Calu3 (cell line): ENCODE data around the gene SEMA3F. TPM values are rescaled to one million over a fixed set of nuclear protein-coding genes. Genes with fewer than 3 reads are reported as not detected.

Experiments
- BruUV-seq: library from RNA; stranded (reverse); fragments of 400-500 nt; replicated peaks from 2 replicates; lab custom pipeline; 2021; lab: Mats Ljungman, UMichigan
- CTCF ChIA-PET: fragments of 300-600 bp; sonication (Branson Sonifier 250); formaldehyde crosslinking; loops from one replicate; lab custom pipeline; 2022; ENCODE audit warnings: antibody characterized with exemption; lab: Charles Lee
- DNase-seq: peaks from one replicate; pipeline ENCODE4 v3.0.0; 2022
- H3K27ac Mint-ChIP-seq: one replicate; pipeline ENCODE4 v1.8.0; 2022; ENCODE audit warnings: mixed read lengths; ENCODE audit not compliant: unreplicated experiment
- H3K27me3 Mint-ChIP-seq: one replicate; pipeline ENCODE4 v1.8.0; 2022; ENCODE audit warnings: mixed read lengths; ENCODE audit not compliant: unreplicated experiment
- H3K36me3 Mint-ChIP-seq: one replicate; pipeline ENCODE4 v1.8.0; 2022; ENCODE audit warnings: mild to moderate bottlenecking, moderate library complexity, mixed read lengths; ENCODE audit not compliant: insufficient read depth, unreplicated experiment
- H3K4me1 Mint-ChIP-seq: one replicate; pipeline ENCODE4 v1.8.0; 2022; ENCODE audit warnings: mild to moderate bottlenecking, low read depth, mixed read lengths; ENCODE audit not compliant: unreplicated experiment
- H3K4me3 Mint-ChIP-seq: one replicate; pipeline ENCODE4 v1.8.0; 2022; ENCODE audit warnings: mild to moderate bottlenecking, low read depth, moderate library complexity, mixed read lengths; ENCODE audit not compliant: unreplicated experiment
- H3K9me3 Mint-ChIP-seq: one replicate; pipeline ENCODE4 v1.8.0; 2022; ENCODE audit warnings: low read depth, mixed read lengths; ENCODE audit not compliant: unreplicated experiment
- intact Hi-C: fragments of 100-400 bp; cut with micrococcal nuclease; formaldehyde crosslinking; loops from one replicate; pipeline ENCODE4 v1.10.0; 2022; ENCODE audit not compliant: unreplicated experiment
- total RNA-seq: library from RNA; stranded (reverse); gene quantifications from 2 replicates; pipeline ENCODE4 v1.2.3, GENCODE V29; 2022
- TF ChIP-seq, protein P1 (sequence below): fragments of 200-600 bp; IDR thresholded peaks from one replicate; pipeline ENCODE4 v1.8.0; 2022; ENCODE audit warnings: antibody characterized with exemption; ENCODE audit not compliant: unreplicated experiment

Gene SEMA3F
- total RNA-seq, 1 experiment from 2014 or later: 1.7 TPM

DNA sequence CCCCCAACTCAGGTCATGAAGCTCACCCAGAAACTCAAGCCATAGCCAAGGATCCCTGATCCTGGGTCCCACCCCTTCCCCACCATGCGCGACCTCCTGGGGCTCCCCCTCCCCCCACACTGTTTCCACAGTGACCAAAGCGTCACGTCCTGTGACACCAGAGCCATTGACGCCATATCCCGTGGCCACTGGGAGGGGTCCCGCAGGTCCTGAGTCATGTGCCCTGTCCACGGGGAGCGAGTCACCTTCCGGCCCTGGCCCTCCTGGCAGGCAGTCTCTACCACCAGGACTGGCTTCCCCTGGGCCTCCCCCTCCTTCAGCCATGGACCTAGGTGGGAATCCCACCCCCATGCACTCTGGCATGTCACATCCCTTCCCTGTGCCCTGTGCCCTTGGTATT lies 15.6 kb downstream of the SEMA3F start:
- CTCF ChIA-PET: no interaction called here
- DNase-seq: no peak
- Mint-ChIP-seq H3K4me1 (no peaks in the 10 kb centered on the region), H3K9me3 (no peaks in the 10 kb centered on the region), H3K36me3 (no peaks in the 10 kb centered on the region), H3K27ac (no peak overlapping the region), H3K4me3 (no peak overlapping the region), H3K27me3 (no peaks in the 10 kb centered on the region)
- intact Hi-C loops: no loop called here
- TF ChIP-seq, protein P1, sequence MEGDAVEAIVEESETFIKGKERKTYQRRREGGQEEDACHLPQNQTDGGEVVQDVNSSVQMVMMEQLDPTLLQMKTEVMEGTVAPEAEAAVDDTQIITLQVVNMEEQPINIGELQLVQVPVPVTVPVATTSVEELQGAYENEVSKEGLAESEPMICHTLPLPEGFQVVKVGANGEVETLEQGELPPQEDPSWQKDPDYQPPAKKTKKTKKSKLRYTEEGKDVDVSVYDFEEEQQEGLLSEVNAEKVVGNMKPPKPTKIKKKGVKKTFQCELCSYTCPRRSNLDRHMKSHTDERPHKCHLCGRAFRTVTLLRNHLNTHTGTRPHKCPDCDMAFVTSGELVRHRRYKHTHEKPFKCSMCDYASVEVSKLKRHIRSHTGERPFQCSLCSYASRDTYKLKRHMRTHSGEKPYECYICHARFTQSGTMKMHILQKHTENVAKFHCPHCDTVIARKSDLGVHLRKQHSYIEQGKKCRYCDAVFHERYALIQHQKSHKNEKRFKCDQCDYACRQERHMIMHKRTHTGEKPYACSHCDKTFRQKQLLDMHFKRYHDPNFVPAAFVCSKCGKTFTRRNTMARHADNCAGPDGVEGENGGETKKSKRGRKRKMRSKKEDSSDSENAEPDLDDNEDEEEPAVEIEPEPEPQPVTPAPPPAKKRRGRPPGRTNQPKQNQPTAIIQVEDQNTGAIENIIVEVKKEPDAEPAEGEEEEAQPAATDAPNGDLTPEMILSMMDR: no peak
- no TSS peak for BruUV-seq

DNA sequence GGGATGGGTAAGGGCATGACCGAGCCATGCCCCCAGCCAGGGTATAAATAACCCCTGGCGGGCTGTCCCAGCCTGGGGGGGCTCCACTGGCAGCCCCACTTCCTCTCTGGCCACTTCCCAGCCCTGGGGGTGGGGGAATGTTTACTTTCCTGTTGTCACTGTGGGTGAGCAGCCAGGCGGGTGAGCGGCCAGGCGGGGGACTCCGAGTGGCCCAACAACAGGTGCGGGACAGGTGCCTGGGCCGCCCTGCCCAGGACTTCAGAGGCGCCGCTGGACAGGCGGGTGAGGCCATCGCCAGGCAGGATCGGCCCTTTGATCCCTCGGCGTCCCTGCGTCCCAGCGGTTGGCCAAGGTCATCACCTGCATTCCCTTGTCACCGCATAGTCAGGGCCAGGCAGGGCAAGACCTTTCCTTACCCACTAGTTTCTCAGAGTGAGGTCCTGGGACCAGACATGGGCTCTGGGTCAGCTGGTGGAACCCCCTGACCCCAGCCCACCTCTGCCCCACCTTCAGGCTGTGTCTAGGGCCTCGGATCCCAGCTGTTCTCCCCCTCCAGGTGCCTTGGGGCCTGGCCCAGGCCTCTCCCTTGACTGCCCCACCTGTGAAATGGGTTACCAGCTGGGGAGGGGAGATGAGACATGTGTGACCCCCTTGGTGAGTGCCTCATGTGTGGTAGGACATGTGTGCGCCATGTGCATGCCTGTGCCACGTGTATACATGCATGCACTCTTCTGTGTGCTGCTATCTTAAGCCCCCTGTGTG lies 16.6 kb downstream of the SEMA3F start:
- peak; percentile 35 for DNase-seq
- CTCF ChIA-PET: no interaction called here
- Mint-ChIP-seq H3K36me3 (no peaks in the 10 kb centered on the region), H3K4me3 (no peak overlapping the region), H3K9me3 (no peaks in the 10 kb centered on the region), H3K4me1 (no peaks in the 10 kb centered on the region), H3K27ac (no peak overlapping the region), H3K27me3 (no peaks in the 10 kb centered on the region)
- BruUV-seq: no TSS peak
- TF ChIP-seq, protein P1: no peak
- intact Hi-C loops: no loop called here

DNA sequence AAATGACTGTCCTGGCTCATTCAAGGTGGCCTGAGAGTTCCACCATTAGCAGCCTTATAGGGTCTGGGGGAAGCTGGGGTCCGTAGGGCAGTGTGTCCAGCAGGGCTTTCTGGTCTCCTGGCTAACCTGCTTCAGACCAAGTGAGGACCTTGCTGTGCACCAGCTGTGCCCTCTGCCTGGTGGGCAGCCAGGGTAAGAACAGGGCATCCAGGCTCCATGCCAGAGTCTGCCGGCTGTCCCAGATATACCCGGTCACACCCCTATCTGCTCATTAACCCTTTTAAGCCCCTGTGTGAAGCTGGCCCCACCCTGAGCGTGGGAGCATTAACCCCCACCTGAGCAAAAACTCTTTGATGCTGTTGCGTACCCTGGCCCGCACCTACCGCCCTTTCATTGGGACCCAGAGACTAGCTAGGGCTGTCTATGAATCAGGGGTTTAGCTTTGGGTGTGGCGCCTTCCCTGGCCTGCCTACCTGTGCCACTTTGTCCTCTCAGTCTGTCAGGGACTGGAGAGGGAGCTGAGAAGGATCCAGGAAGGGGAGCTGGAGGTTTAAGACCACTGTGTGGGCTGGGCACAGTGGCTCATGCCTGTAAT lies 17.6 kb downstream of the SEMA3F start:
- CTCF ChIA-PET: interaction anchor here (1.0 kb wide), 1 partner anchor 9 kb away, joined by 3 read pairs; no protein-coding TSS in a partner anchor

DNA sequence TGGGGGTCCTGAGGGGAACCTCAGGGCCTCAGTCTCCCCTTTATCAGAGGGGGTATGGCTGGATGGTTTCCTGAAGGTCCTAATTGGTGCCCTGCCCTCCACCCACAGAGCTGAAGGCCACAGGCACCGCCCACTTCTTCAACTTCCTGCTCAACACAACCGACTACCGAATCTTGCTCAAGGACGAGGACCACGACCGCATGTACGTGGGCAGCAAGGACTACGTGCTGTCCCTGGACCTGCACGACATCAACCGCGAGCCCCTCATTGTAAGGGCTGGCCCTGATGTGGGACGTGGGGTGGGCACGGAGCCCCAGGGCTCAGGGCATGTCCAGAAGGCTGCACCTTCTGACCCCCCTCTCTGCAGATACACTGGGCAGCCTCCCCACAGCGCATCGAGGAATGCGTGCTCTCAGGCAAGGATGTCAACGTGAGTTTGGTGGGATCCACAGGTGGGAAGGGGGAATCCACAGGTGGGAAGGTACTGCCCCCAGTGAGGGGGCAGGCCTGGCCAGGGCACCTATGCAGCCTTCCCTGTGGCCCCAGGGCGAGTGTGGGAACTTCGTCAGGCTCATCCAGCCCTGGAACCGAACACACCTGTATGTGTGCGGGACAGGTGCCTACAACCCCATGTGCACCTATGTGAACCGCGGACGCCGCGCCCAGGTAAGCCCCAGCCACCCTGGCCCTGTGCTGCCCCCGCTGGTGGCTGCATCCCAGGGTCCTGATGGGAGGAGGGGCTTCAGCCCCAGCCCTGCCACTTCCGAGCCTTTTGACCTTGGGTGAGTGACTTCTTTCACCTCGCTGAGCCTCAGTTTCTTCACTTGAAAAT lies 18.8 kb downstream of the SEMA3F start:
- H3K36me3 Mint-ChIP-seq: no peaks in the 10 kb centered on the region
- CTCF ChIA-PET: no interaction called here
- no peaks in the 10 kb centered on the region for H3K9me3 Mint-ChIP-seq
- TF ChIP-seq, protein P1: no peak
- H3K27me3 Mint-ChIP-seq: no peaks in the 10 kb centered on the region
- H3K4me1 Mint-ChIP-seq: no peaks in the 10 kb centered on the region
- no peak for DNase-seq
- intact Hi-C loops: no loop called here
- H3K27ac Mint-ChIP-seq: no peak overlapping the region
- no TSS peak for BruUV-seq
- no peak overlapping the region for H3K4me3 Mint-ChIP-seq

More for the DNA sequence above, 17.6 kb downstream of the SEMA3F start:
- H3K27ac Mint-ChIP-seq: no peak overlapping the region
- H3K27me3 Mint-ChIP-seq: no peaks in the 10 kb centered on the region
- H3K4me1 Mint-ChIP-seq: no peaks in the 10 kb centered on the region
- intact Hi-C loops: no loop called here
- H3K9me3 Mint-ChIP-seq: no peaks in the 10 kb centered on the region
- H3K36me3 Mint-ChIP-seq: no peaks in the 10 kb centered on the region
- DNase-seq: no peak
- TF ChIP-seq, protein P1: no peak
- H3K4me3 Mint-ChIP-seq: no peak overlapping the region
- no TSS peak for BruUV-seq
